MM.1S (cell line): Measurements from ENCODE around the gene DONSON.

Source experiments
- EZH2 ChIP-seq: fragments of 300-600 bp; sonication (generic); optimal IDR thresholded peaks from 2 replicates; pipeline ENCODE3; 2017; ENCODE audit warnings: low read depth, mild to moderate bottlenecking, antibody characterized with exemption, low read length, mixed read lengths
- EZH2phosphoT487 ChIP-seq: fragments of 300-600 bp; sonication (generic); IDR thresholded peaks from 2 replicates; pipeline ENCODE4 v1.6.1; 2018; ENCODE audit warnings: antibody characterized with exemption, low read length
- TF ChIP-seq, protein P1 (sequence below): fragments of 300-600 bp; sonication (generic); IDR thresholded peaks from 2 replicates; pipeline ENCODE4 v1.5.1; 2016; ENCODE audit warnings: antibody characterized with exemption, low read length, mixed read lengths

GRCh38 chr21:33540711-33541104 is 47.8 kb downstream of the DONSON start:
- TF ChIP-seq EZH2 = no peak
- TF ChIP-seq, protein P1, sequence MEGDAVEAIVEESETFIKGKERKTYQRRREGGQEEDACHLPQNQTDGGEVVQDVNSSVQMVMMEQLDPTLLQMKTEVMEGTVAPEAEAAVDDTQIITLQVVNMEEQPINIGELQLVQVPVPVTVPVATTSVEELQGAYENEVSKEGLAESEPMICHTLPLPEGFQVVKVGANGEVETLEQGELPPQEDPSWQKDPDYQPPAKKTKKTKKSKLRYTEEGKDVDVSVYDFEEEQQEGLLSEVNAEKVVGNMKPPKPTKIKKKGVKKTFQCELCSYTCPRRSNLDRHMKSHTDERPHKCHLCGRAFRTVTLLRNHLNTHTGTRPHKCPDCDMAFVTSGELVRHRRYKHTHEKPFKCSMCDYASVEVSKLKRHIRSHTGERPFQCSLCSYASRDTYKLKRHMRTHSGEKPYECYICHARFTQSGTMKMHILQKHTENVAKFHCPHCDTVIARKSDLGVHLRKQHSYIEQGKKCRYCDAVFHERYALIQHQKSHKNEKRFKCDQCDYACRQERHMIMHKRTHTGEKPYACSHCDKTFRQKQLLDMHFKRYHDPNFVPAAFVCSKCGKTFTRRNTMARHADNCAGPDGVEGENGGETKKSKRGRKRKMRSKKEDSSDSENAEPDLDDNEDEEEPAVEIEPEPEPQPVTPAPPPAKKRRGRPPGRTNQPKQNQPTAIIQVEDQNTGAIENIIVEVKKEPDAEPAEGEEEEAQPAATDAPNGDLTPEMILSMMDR = no peak
- no peak for TF ChIP-seq EZH2phosphoT487
